AG08396 (cell line): ENCODE results near the gene CACNA2D3.
"Not testable (repeated sequence)": the region's sequence is repeated elsewhere in the genome, so short reads cannot be mapped to it uniquely, and the experiment has no call there.

Experiments
- DNase-seq: peaks from one replicate; pipeline ENCODE4 v3.0.0; 2012; ENCODE audit warnings: low spot score, mixed read lengths

Gene CACNA2D3

DNA sequence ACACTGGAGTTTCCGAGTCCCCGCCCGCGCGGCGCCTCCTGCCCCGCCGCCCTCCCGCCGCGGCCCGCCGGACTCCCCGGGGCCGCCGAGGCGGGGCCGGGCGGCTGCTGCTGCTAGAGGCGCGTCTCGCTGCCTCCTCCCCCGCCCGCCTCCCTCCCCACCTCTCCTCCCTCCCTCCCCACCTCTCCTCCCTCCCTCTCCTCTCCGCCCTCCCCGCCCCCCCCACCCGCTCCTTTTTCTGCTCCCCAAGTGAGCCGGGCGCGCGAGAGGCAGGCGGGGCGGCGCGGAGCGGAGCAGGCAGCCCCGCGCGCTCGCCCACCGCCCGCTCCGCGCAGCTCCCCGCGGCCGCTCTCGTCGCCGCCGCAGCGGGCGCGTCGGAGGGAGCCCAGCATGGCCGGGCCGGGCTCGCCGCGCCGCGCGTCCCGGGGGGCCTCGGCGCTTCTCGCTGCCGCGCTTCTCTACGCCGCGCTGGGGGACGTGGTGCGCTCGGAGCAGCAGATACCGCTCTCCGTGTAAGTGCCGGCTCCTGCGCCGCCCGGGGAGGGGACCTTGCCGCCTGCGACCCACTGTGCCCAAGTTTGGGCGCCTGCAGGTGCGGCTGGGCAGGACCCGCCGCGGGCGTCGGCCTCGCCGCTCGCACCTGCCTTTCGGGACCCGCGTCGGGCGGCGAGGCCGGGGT, at the start of gene CACNA2D3:
TSS of gene CACNA2D3 (plus strand) at position 229 of the 679 bp plus-strand sequence.
- peak; percentile 55 for DNase-seq

DNA sequence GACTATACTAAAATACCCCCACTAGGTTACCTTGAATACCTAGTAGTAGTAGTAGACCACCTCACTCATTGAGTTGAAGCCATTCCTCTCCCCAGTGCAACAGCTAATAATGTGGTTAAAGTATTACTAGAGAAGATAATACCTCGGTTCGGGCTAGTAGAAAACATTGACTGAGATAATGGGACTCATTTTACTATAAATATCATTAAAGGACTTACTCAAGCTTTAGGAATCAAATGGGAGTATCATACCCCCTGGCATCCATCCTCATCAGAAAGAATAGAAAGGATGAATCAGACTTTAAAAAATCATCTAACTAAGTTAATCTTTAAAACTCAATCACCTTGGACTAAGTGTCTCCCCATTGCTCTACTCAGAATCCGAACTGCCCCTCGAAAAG, 49.0 kb upstream of the CACNA2D3 start:
- DNase-seq = no peak

DNA sequence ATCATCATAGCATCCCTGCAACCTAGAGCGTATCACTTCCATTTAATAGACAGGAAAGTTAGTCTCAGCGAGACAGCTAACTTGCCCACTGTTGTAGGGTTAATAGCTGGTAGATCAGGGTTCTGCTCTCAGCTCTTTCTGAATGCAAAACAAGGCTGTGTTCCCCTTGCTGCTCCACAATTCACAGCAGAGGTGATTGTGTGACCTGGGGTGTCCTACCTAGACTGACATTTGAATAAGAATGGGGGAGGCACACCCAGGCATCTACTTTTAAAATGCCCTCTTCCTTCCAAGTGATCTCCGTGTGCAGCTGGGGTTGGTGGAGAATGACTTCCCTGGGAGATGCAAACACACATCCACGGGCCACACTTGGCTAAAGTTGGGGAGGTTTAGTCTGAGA, 43.0 kb upstream of the CACNA2D3 start:
- DNase-seq = no peak

DNA sequence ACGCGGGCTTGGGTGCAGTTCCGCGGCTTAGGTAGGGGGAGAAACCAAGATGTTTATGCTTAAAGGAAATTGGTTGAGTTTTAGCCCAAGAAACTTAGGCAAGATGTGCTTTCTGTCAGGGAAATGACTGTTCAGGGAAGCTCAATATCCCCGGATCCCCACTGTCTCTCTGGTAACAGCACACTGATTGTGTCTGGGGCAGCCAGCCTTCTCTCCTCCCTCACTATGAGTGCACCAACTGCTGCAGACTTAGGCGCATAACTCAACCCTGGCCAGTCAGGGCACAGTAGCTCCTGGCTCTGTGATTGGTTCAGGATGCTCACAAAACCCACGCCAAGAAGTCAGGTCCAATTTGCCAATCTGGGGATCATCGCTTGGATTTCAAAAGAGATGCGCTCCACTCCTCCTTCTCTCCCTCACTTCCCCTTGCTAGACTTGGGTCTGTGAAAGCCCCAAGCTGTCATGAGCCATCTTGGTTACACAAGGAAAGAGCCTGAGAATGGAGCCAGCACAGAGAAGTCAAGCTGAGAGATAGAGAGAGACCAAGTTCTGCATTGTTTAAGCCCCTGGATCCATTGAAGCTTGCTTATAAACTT, 42.5 kb upstream of the CACNA2D3 start:
- DNase-seq = no peak

DNA sequence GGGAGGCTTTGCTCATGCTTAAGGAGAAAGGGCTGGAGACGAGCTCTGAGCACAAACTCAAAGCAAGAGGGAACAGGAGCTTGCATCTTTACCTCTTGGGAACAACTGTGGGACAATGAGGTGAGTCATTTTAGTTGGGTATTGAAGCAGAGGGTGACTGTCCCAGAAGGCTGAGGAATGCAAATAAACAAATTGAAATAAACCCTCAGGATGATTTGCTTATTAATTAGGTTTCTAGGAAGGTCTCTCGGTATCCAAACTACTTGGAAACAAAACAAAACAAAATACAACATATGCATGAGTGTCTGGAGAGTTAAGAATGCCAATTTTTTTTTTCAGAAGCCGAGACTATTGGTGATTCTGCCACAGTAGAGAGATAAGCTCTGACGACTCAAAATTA, 38.4 kb upstream of the CACNA2D3 start:
- DNase-seq = no peak

DNA sequence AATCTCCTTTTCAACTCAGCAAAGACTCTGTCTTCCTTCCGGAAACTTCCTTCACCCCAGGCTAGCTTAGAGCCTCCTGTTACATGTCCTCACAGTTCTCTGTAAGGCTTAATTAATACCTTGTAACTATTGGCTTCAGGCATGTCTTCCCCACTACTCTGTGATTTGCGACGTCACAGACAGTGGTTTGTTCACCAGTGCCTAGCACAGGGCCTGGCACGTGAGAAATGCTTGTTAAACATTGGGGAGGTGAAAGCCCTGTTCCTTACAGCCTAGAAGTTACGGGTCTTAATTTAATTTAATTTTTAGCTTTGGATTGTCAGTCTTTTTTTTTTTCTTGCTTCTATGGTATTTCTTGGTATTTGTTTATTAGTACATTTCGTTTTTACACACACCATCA, 36.4 kb upstream of the CACNA2D3 start:
- no peak for DNase-seq

DNA sequence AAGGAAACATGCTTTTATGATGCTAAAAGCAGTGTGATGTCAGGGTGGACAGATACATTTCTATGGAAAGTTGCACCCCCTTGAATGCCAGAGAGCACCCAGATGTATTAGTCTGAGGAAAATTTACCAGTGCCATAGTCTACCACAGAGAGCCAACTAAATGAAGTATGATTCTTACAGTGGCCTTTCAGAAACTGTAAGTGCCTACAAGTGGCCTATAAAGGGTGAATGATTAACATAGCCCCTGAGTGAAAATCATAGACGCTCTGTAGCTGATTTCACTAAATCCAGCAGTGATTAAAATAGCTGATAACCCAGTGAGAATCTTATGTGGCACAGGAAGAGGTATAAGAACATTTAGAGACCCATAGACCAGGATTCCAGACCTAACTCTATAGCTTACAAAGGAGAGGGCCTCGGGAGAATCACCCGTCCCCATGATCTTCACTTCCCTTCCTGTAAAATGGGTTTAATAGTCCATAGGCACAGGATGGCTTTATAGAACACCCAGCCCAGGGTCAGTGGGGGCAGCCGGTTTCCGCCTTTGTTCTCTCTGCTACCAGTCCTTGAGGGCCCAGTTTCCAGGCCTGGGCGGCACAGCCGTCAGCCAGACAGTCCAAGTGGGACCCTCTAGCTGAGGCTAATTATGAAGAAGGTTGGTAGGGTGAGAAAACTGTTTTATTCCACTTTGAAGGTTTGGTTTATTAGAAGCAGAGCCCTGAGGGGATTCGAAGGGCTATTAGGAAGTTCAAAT, 35.5 kb upstream of the CACNA2D3 start:
- no peak for DNase-seq

DNA sequence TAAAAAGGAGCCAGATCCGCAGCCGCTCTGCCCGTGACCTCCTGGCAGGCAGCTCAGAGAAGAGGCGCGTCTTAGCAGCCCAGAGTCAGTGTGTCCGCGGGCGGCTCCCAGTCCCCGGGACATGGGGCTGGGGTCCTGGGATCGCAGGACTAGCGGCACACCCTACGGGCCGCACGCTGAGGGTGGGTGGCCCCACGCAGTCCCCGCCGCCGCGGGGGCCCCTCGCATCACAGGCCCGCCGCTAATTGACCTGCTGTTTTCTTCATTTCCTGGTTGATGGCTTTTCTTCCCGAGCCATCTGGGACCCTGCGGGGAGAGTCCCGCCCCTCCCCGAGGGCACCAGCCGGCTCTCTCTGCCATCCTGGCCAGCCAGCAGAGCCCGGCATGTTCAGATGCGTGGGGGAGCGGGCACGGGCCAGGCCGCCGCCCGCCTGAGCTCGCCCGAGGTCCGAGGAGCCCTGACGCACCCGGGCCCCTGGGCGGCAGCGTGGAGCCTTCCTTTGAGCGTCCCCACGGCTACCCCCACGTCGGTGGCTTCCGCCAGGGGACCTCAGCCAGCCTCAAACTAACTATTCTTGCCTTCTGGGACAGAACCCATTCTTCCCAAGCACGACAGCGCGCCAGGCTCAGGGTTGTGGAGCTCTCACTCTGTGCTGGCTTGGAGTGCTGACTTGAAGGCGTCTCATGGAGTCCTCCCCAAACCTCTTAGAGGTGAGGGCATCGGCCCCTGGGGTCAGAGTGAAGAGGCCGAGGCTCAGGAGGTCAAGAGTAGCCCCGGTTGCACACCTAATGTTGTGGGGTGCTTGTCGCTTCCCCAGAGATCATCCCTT, 34.6 kb upstream of the CACNA2D3 start:
- no peak for DNase-seq

DNA sequence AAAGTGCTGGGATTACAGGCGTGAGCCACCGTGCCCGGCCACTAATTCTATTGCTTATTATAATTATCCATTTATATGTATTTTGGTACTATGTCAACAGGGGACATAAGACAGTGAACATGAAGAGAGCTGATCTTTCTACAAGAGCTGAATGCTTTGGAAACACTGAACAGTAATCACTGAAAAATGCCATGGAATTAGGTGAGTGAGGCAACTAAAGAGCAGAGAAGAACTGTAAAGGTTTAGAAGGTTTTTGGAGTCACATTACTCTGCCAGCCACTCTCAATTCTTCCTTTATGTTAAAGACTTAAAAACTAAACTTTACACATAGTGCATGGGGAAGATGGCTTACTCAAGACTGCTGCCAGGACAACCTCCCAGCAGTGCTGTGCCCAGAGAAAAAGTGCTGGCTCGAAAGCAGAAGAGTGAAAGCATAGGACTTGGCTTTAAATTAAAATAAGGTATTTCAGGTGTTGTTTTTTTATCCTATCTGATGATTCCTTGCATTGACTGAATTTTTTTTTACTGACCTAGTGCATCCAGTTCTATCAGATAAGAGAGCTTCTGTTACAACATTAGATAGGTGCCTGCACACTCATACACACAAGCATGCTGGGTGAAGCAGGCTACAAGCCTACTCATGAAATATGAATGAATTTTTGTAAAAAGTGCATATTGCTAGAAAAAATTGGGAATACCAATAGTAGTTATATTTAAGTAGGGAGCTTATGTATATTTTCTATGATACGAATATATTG, 28.7 kb upstream of the CACNA2D3 start:
- DNase-seq = no peak

DNA sequence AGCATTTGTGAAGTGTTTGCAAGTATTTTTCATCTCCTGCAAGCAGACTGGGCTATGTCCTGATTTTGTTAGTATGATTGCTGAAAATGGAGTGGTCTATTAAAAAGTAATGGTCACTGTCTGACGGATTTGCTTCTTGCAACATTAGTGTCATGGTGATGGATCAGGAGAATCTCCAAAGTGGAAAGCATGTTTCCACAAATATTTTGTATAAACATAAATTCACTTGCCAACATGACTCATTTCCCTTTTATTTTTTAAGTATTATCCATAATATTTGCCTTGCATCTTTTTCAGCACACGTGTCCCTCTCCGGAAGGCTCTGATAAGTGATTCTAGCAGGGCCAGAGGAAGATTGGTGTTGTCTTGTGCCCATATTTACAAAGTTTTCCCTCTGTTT, 27.4 kb upstream of the CACNA2D3 start:
- no peak for DNase-seq

DNA sequence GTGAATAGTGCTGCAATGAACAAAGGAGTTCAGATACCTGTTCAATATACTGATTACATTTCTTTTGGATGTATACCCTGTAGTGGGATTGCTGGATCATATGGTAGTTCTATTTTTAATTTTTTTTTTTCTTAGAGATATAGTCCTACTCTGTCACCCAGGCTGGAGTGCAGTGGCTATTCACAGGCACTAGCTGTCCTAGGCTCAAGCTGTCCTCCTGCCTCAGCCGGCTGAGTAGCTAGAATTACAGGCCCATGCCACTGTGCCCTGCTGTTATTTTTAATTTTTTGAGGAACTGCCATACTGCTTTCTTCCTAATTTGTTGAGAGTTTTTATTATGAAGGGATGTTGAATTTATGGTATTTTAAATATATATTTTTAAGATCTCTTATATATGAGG, 23.0 kb upstream of the CACNA2D3 start:
- DNase-seq = no peak

DNA sequence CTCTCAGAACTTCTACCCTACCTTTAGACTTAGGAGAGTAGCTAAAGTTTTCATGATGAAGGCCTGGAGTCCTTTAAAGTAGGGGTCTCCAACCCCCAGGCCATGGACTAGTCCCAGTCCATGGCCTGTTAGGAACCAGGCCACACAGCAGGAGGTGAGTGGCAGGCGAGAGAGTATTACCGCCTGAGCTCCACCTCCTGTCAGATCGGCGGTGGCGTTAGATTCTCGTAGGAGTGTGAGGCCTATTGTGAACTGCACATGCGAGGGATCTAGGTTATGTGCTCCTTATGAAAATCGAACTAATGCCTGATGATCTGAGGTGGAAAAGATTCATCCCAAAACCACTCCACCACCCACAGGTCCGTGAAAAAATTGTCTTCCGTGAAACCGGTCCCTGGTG, 18.3 kb upstream of the CACNA2D3 start:
- DNase-seq = no peak

DNA sequence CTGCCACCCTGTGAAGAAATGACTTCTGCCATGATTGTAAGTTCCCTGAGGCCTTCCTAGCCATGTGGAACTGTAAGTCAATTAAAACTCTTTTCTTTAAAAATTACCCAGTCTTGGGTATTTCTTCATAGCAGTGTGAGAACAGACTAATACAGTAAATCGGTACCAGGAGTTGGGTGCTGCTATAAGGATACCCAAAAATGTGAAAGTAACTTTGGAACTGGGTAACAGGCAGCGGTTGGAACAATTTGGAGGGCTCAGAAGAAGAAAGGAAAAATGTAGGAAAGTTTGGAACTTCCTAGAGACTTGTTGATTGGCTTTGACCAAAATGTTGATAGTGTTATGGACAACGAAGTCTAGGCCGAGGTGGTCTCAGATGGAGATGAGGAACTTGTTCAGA, 6.2 kb upstream of the CACNA2D3 start:
- DNase-seq = not testable (repeated sequence)

DNA sequence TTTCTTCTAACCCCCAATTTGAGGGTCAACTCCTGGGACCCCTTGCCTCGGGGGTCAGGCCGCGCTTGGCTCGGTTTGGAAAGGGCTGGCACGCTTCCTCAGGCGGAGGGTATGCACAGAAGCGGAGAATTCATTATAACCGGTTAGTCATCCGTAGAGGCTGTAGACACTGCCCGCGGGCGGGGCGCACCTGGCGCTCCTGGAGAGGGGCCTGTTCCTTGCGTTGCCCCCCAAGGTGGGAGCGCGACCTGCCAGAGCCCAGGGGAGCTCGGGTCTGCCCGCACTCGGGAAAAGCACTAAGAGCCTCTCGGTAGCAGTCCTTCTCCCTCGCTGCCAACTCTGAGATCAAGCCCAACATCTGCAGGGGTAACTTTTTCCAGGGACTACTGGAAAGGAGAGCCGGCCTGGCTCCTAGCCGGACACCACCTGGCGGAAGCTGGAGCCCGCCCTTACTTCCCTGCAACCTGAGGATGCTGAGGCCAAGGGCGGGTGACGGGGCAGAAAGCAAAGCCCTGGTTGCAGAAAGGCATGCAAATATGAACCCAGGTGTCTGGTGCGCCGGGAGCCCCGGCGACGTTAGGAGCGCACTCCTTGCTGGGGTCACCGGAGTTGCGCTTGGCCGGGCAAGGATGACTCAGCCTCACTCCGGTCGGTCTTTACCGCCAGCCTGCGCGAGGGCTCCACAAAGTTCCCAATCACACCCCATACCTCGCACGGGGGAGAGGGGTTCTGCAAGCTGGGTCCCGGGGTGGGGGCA, 1.5 kb upstream of the CACNA2D3 start:
- peak; percentile 21 for DNase-seq

DNA sequence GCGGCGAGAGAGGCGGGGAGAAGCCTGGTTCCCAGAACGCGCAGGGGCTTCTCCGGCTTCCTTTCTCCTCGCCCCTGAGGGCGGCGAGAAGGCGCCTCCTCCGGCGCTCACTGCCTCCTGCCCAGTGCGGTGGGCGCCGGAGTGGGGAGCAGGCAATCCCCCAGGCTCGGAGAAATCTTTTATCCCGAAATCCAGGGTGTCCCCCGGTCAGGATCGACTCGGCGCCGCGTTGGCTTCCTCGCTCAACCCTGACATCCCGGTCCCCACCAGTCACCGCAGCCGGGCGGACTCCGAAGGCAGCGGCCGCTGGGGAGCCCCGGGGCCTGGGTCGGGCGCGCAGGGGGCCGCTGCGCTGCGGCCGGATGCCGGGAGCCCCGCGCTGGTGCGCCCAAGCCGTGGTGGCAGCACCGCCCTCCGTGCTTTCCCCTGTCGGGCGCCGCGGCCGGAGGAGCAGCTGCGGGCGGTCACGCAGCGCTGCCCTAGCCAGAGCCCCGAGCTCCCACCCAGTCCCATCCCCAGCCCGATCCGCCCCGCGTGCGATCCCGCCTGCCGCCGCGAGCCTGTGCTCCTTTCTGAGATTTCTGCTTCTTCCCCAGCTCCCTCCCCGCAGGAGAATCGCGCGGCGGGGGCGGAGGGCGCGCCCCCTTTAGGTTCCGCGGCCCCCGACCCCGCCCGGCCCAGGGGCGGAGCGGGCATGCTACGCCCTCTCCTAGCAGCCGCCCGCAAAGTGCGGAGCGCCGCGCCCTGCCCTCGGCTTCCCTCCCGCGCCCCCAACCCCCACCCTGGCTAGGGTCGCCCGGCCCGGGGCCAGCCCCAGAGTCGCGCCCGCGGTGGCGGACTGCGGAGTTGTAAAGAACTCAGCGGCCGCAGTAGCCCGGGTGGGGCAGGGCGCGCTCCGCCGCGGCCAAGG, 683 bp upstream of the CACNA2D3 start:
- DNase-seq = peak; percentile 25

DNA sequence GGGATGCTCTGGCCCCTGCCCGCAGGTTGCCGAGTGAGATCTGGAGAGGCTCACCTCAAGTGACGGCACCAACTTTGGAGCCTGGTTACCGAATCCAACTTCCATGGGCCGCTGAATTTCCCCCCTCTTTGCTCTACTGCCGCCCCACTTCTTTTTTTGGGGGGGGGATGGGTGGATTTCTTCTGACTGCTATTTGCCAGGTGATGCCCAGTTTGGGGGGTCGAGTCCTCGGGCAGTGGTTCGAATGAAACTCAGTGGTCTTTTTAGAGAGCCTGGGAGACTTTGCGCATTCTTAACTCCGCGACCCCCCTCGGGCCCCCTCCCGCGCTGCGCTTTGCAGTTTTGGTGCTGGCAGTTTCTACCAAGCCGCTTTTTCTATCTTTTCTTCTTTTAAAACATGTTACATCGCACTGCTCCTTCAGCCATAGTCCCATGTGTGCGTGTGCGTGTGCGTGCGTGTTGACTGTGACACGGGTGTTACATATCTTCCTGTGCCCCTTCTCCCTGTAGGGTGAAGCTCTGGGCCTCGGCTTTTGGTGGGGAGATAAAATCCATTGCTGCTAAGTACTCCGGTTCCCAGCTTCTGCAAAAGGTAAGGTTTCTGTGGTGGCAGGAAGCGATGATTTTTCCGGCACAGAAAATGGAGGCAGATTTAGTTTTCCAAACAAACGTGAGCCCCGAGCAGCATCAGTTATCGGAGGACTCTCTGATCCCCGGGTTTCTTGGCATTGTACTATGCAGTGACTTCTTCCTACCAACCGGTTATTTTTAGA, 837 bp downstream of the CACNA2D3 start:
- DNase-seq = no peak

DNA sequence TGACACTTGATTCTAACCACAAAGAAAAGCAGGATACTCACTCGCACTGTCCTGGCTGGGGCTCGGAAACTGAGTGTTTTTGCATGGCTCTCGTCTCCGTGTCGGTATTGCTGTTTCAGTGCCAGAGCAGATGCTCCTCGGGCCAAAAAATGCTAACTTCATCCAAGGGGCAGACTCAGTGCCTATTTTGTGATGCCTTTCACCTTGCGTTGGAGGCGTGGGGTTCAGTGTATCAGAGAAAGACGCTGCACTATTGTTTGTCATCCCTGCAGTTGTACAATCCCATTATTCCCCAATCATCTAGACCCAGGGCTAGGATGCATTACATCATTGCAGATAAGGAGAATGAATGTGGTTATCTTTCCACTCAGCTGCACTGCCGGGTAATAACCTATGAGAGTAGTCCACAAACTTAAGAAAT, 1.4 kb downstream of the CACNA2D3 start:
- no peak for DNase-seq

DNA sequence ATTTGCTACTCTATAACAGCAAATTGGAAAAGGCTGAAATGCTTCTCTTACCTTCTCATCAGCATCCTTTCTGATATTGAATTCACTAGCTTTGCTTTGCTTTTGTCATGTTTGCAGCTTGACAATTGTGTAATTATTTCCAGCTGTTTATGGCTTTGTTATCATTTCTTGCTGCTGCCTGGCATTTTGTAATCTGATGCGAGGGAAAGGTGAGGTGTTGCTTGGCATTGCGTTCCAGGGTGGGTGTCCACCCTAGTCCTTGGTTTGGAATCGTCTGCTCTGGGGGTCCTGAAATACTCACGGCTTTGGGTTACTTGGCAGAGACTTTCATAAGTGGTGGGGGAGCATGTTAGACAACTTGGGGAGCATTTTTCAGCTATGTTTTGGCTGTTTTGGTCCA, 2.9 kb downstream of the CACNA2D3 start:
- DNase-seq = no peak

DNA sequence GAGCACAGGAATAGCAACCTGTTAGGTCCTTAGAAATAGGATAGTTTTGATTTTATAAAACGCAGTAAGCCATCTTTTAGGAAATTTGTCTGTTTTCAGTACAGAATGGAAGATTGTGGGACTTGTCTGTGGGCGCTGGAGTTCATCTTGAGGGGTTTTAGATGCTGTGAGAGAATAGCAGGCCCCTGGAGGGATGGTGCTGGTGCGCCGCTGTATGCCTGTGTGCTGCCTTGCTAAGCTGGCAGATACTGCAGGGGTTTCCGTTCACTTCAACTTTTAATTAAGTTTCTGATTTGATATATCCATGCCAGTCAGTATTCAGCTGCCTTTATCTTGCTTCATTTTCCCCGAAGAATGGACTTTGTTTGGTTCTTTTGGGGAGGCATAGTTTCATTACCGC, 4.2 kb downstream of the CACNA2D3 start:
- no peak for DNase-seq
